Fibroblast of lung (primary cell): ENCODE results near the gene AP1S1.

Experiments
- CTCF ChIP-seq, 2 donors: IDR thresholded peaks in 1 of 2; conservative IDR thresholded peaks in 1 of 2; 1 replicate in 1 of 2; 2 replicates in 1 of 2; pipeline ENCODE4 v1.5.1; 2011 to 2012; ENCODE audit warnings: low read length in 2 of 2, control low read depth in 1 of 2, inconsistent platforms in 1 of 2, low read depth in 1 of 2, mild to moderate bottlenecking in 1 of 2
- EZH2 ChIP-seq: IDR thresholded peaks from 2 replicates; pipeline ENCODE4 v1.5.1; 2012; ENCODE audit warnings: low read length, control low read depth, mild to moderate bottlenecking; ENCODE audit errors: missing control alignments

DNA sequence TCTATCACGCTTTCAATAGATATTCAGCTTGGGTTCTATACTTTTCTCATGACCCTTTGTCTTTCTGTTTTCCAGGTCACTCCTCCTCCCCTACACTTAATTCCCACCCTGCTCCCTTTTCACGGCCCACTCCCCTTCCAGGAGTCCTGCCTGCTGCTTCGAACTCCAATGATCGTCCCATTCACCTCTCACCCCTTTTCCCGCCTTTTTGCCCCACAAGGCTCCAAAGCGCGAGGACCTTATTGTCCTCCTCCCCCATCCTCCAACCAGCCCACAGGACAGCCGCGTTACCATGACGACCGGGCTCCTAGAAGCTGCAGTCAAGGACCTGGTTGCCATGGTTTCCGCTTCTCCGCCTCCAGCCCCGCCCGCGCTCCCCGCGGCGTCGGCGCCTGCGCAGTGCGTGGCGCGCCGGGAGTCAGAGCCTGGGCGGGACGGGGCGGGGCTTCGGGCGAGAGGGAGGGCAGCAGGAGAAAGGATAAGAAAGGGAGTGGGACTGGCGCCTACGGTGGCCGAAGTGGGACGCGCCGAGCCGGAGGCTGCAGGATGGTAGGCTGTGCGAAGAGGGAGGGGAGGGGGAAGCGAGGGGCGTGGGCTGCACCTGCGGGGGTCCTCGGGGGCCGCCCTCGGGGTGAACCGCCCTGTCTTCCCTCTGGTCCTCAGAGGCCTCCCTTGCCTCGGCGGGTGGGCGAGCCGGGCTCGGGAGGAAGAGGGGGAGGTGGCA, at the start of gene AP1S1:
- TF ChIP-seq CTCF (conservative IDR thresholded peaks at IDR 0.05 in 1 of 2, IDR thresholded peaks at IDR 0.05 in 1 of 2; ENCODE audit: low read depth in 1 of 2, low read length in 2 of 2): no peak
- no peak for TF ChIP-seq EZH2
